ENCODE data around the gene S100A7A. TPM values are rescaled to one million over a fixed set of nuclear protein-coding genes. Genes with fewer than 3 reads are reported as not detected.

Gene S100A7A
- polyA plus RNA-seq, 1 donor from 2014 or later, result not detected

GRCh38 chr1:153437236-153437635 is 20.9 kb downstream of the S100A7A start:
- Histone ChIP-seq H3K4me2 (ENCODE audit: low read length) (no peak overlapping the region), H3K4me3 (ENCODE audit: low read length) (no peak overlapping the region), H3F3A (ENCODE audit: insufficient read depth, low read length, poor library complexity, severe bottlenecking) (no peaks in the 10 kb centered on the region), H2AFZ (ENCODE audit: low read depth, low read length) (no peak overlapping the region), H3K36me3 (ENCODE audit: insufficient read depth, low read length) (no peaks in the 10 kb centered on the region), H4K20me1 (ENCODE audit: insufficient read depth) (no peaks in the 10 kb centered on the region), H3K27me3 (ENCODE audit: insufficient read depth, low read depth, low read length) (no peaks in the 10 kb centered on the region), H3K9ac (ENCODE audit: low read length) (no peak overlapping the region), H3K9me3 (ENCODE audit: low read length) (no peaks in the 10 kb centered on the region), H3K79me2 (replicated peaks; ENCODE audit: insufficient read depth, low read length) (no peaks in the 10 kb centered on the region), H3K9me2 (ENCODE audit: insufficient read depth, low read length) (no peaks in the 10 kb centered on the region), H3K27ac (ENCODE audit: low read length) (no peak overlapping the region)
- TF ChIP-seq POLR2AphosphoS5 (IDR thresholded peaks at IDR 0.05) (no peak), SMC3 (conservative IDR thresholded peaks at IDR 0.05; ENCODE audit: poor library complexity) (no peak)

- Histone ChIP-seq H2AFZ (ENCODE audit: low read depth, low read length) (no peak overlapping the region), H4K20me1 (ENCODE audit: insufficient read depth) (no peaks in the 10 kb centered on the region), H3K4me2 (ENCODE audit: low read length) (no peak overlapping the region), H3K36me3 (ENCODE audit: insufficient read depth, low read length) (no peaks in the 10 kb centered on the region), H3K27me3 (ENCODE audit: insufficient read depth, low read depth, low read length) (no peaks in the 10 kb centered on the region), H3F3A (ENCODE audit: insufficient read depth, low read length, poor library complexity, severe bottlenecking) (no peaks in the 10 kb centered on the region), H3K9me2 (ENCODE audit: insufficient read depth, low read length) (no peaks in the 10 kb centered on the region), H3K79me2 (replicated peaks; ENCODE audit: insufficient read depth, low read length) (no peaks in the 10 kb centered on the region), H3K9me3 (ENCODE audit: low read length) (peaks cover 3% of the 10 kb centered on the region), H3K4me3 (ENCODE audit: low read length) (no peak overlapping the region), H3K27ac (ENCODE audit: low read length) (no peak overlapping the region), H3K9ac (ENCODE audit: low read length) (no peak overlapping the region)
- TF ChIP-seq EP300 (conservative IDR thresholded peaks at IDR 0.05; ENCODE audit: poor library complexity, severe bottlenecking) (no peak), RAD21 (conservative IDR thresholded peaks at IDR 0.05) (no peak), MXI1 (conservative IDR thresholded peaks at IDR 0.05; ENCODE audit: poor library complexity, severe bottlenecking) (no peak), POLR2AphosphoS5 (IDR thresholded peaks at IDR 0.05) (no peak), REST (IDR thresholded peaks at IDR 0.05; ENCODE audit: borderline replicate concordance) (no peak), CTCF (IDR thresholded peaks at IDR 0.05; ENCODE audit: poor library complexity, severe bottlenecking) (no peak), SMC3 (conservative IDR thresholded peaks at IDR 0.05; ENCODE audit: poor library complexity) (no peak), EZH2 (IDR thresholded peaks at IDR 0.05; ENCODE audit: borderline replicate concordance, insufficient read depth, low read length, poor library complexity, severe bottlenecking) (no peak)
Observed at GRCh38 chr1:153438599-153438998, 22.3 kb downstream of the S100A7A start.

- H3K9me2 ChIP-seq (ENCODE audit: insufficient read depth, low read length), result no peaks in the 10 kb centered on the region
- no peaks in the 10 kb centered on the region for H3K36me3 ChIP-seq (ENCODE audit: insufficient read depth, low read length)
- no peak overlapping the region for H3K4me2 ChIP-seq (ENCODE audit: low read length)
- no peaks in the 10 kb centered on the region for H3F3A ChIP-seq (ENCODE audit: insufficient read depth, low read length, poor library complexity, severe bottlenecking)
- peaks cover 3% of the 10 kb centered on the region for H3K9me3 ChIP-seq (ENCODE audit: low read length)
- no peaks in the 10 kb centered on the region for H4K20me1 ChIP-seq (ENCODE audit: insufficient read depth)
- no peak overlapping the region for H2AFZ ChIP-seq (ENCODE audit: low read depth, low read length)
- TF ChIP-seq REST (IDR thresholded peaks at IDR 0.05; ENCODE audit: borderline replicate concordance), result no peak
- no peak for TF ChIP-seq RAD21 (conservative IDR thresholded peaks at IDR 0.05)
- no peak for TF ChIP-seq EP300 (conservative IDR thresholded peaks at IDR 0.05; ENCODE audit: poor library complexity, severe bottlenecking)
- no peak for TF ChIP-seq TAF1 (IDR thresholded peaks at IDR 0.05; ENCODE audit: low read depth)
- TF ChIP-seq MXI1 (conservative IDR thresholded peaks at IDR 0.05; ENCODE audit: poor library complexity, severe bottlenecking), result no peak
- no peak for TF ChIP-seq EZH2 (IDR thresholded peaks at IDR 0.05; ENCODE audit: borderline replicate concordance, insufficient read depth, low read length, poor library complexity, severe bottlenecking)
- no peak for TF ChIP-seq POLR2AphosphoS5 (IDR thresholded peaks at IDR 0.05)
- TF ChIP-seq CTCF (IDR thresholded peaks at IDR 0.05; ENCODE audit: poor library complexity, severe bottlenecking), result no peak
- TF ChIP-seq SMC3 (conservative IDR thresholded peaks at IDR 0.05; ENCODE audit: poor library complexity), result no peak
- H3K9ac ChIP-seq (ENCODE audit: low read length), result no peak overlapping the region
- H3K27ac ChIP-seq (ENCODE audit: low read length), result no peak overlapping the region
- H3K27me3 ChIP-seq (ENCODE audit: insufficient read depth, low read depth, low read length), result no peaks in the 10 kb centered on the region
- H3K79me2 ChIP-seq (replicated peaks; ENCODE audit: insufficient read depth, low read length), result no peaks in the 10 kb centered on the region
- H3K4me3 ChIP-seq (ENCODE audit: low read length), result no peak overlapping the region
Observed at GRCh38 chr1:153439273-153439672, 23.0 kb downstream of the S100A7A start.
